ENCODE data around the gene TMEM178B. TPM values are rescaled to one million over a fixed set of nuclear protein-coding genes. Genes with fewer than 3 reads are reported as not detected.
"Not testable (repeated sequence)": the region's sequence is repeated elsewhere in the genome, so short reads cannot be mapped to it uniquely, and the experiment has no call there.

Gene TMEM178B
- polyA plus RNA-seq, 1 experiment: 0.01 TPM

- Histone ChIP-seq H3K27ac (ENCODE audit: low read depth, low read length) (no peak overlapping the region), H3K4me3 (ENCODE audit: low read depth, low read length) (no peak overlapping the region), H3K27me3 (ENCODE audit: control insufficient read depth, insufficient read depth, low read length) (no peaks in the 10 kb centered on the region), H3K9me3 (ENCODE audit: control insufficient read depth, insufficient read depth, low read length) (peaks cover 9% of the 10 kb centered on the region)
- no peak for DNase-seq (ENCODE audit: low read depth, low spot score)
- ChIA-PET CTCF (no interaction called here), POLR2A (no interaction called here)
- TF ChIP-seq CTCF (IDR thresholded peaks at IDR 0.05; ENCODE audit: low read depth, low read length): no peak
These were observed 300.6 kb downstream of the TMEM178B start for GRCh38 chr7:141374425-141374824.

GRCh38 chr7:141375442-141375841 lies 301.6 kb downstream of the TMEM178B start:
- Histone ChIP-seq H3K9me3 (ENCODE audit: control insufficient read depth, insufficient read depth, low read length) (peaks cover 5% of the 10 kb centered on the region), H3K27me3 (ENCODE audit: control insufficient read depth, insufficient read depth, low read length) (no peaks in the 10 kb centered on the region), H3K4me3 (ENCODE audit: low read depth, low read length) (no peak overlapping the region), H3K27ac (ENCODE audit: low read depth, low read length) (no peak overlapping the region)
- CTCF ChIA-PET: no interaction called here
- no peak for DNase-seq (ENCODE audit: low read depth, low spot score)
- POLR2A ChIA-PET: no interaction called here
- TF ChIP-seq CTCF (IDR thresholded peaks at IDR 0.05; ENCODE audit: low read depth, low read length): no peak

GRCh38 chr7:141377906-141378305 lies 304.0 kb downstream of the TMEM178B start:
- Histone ChIP-seq H3K9me3 (ENCODE audit: control insufficient read depth, insufficient read depth, low read length) (peaks cover 5% of the 10 kb centered on the region), H3K4me3 (ENCODE audit: low read depth, low read length) (no peak overlapping the region), H3K27me3 (ENCODE audit: control insufficient read depth, insufficient read depth, low read length) (no peaks in the 10 kb centered on the region), H3K27ac (ENCODE audit: low read depth, low read length) (no peak overlapping the region)
- DNase-seq (ENCODE audit: low read depth, low spot score): no peak
- ChIA-PET CTCF (no interaction called here), POLR2A (no interaction called here)
- no peak for TF ChIP-seq CTCF (IDR thresholded peaks at IDR 0.05; ENCODE audit: low read depth, low read length)

GRCh38 chr7:141378405-141378804 lies 304.5 kb downstream of the TMEM178B start:
- ChIA-PET CTCF (no interaction called here), POLR2A (no interaction called here)
- Histone ChIP-seq H3K9me3 (ENCODE audit: control insufficient read depth, insufficient read depth, low read length) (peaks cover 3% of the 10 kb centered on the region), H3K27ac (ENCODE audit: low read depth, low read length) (no peak overlapping the region), H3K27me3 (ENCODE audit: control insufficient read depth, insufficient read depth, low read length) (no peaks in the 10 kb centered on the region), H3K4me3 (ENCODE audit: low read depth, low read length) (no peak overlapping the region)
- no peak for DNase-seq (ENCODE audit: low read depth, low spot score)
- TF ChIP-seq CTCF (IDR thresholded peaks at IDR 0.05; ENCODE audit: low read depth, low read length): no peak

GRCh38 chr7:141381794-141382427 lies 308.0 kb downstream of the TMEM178B start:
- Histone ChIP-seq H3K27me3 (ENCODE audit: control insufficient read depth, insufficient read depth, low read length) (no peaks in the 10 kb centered on the region), H3K9me3 (ENCODE audit: control insufficient read depth, insufficient read depth, low read length) (no peaks in the 10 kb centered on the region; the same call in 1 of the 2 replicates), H3K27ac (ENCODE audit: low read depth, low read length) (no peak overlapping the region), H3K4me3 (ENCODE audit: low read depth, low read length) (no peak overlapping the region)
- ChIA-PET CTCF (no interaction called here), POLR2A (no interaction called here)
- no peak for DNase-seq (ENCODE audit: low read depth, low spot score)
- TF ChIP-seq CTCF (IDR thresholded peaks at IDR 0.05; ENCODE audit: low read depth, low read length): no peak

- H3K9me3 ChIP-seq (ENCODE audit: control insufficient read depth, insufficient read depth, low read length); CTCF ChIA-PET; H3K27me3 ChIP-seq (ENCODE audit: control insufficient read depth, insufficient read depth, low read length); H3K4me3 ChIP-seq (ENCODE audit: low read depth, low read length); POLR2A ChIA-PET; DNase-seq (ENCODE audit: low read depth, low spot score); H3K27ac ChIP-seq (ENCODE audit: low read depth, low read length): not testable (repeated sequence)
These were observed 309.5 kb downstream of the TMEM178B start for GRCh38 chr7:141383356-141383755.
